PC-9 (cell line): Measurements from ENCODE around the gene PDIA6.

ENCODE experiments used
- EZH2 ChIP-seq: fragments of 200-600 bp; sonication (generic); IDR thresholded peaks from 2 replicates; pipeline ENCODE4 v1.8.0; 2017; ENCODE audit warnings: antibody characterized with exemption, low read depth
- TF ChIP-seq, protein P1 (sequence below): fragments of 200-600 bp; sonication (generic); conservative IDR thresholded peaks from 2 replicates; pipeline ENCODE4 v1.6.1; 2017; ENCODE audit warnings: mixed run types, antibody characterized with exemption, mild to moderate bottlenecking, moderate library complexity

GRCh38 chr2:10800163-10800562 is 12.4 kb downstream of the PDIA6 start:
- no peak for TF ChIP-seq EZH2
- TF ChIP-seq, protein P1, sequence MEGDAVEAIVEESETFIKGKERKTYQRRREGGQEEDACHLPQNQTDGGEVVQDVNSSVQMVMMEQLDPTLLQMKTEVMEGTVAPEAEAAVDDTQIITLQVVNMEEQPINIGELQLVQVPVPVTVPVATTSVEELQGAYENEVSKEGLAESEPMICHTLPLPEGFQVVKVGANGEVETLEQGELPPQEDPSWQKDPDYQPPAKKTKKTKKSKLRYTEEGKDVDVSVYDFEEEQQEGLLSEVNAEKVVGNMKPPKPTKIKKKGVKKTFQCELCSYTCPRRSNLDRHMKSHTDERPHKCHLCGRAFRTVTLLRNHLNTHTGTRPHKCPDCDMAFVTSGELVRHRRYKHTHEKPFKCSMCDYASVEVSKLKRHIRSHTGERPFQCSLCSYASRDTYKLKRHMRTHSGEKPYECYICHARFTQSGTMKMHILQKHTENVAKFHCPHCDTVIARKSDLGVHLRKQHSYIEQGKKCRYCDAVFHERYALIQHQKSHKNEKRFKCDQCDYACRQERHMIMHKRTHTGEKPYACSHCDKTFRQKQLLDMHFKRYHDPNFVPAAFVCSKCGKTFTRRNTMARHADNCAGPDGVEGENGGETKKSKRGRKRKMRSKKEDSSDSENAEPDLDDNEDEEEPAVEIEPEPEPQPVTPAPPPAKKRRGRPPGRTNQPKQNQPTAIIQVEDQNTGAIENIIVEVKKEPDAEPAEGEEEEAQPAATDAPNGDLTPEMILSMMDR: no peak
